ENCODE results near the gene MYH11. TPM values are rescaled to one million over a fixed set of nuclear protein-coding genes. Genes with fewer than 3 reads are reported as not detected.

MYH11 gene
- 11.3 TPM for total RNA-seq

GRCh38 chr16:15856901-15857698 lies at the start of gene MYH11:
Gene MYH11 (minus strand): TSS chr16:15857028. CDS start chr16:15838252, 18,776 bp downstream.

GRCh38 chr16:15888072-15888976 lies 31.5 kb upstream of the MYH11 start, which contains the start of gene CEP20:
Gene CEP20 (minus strand): TSS chr16:15888603. CDS start chr16:15888585, 18 bp downstream.

Small RNAs within 50 kb of the gene (small RNA-seq; reads per million reads assigned to genes)
- gene RNU6-213P (ENCODE audit: low replicate concordance): not detected

Other genes with a start within 250 kb of the MYH11 start
- 36.1 TPM for gene MARF1, start 213.9 kb downstream of the MYH11 start, total RNA-seq
- 27.0 TPM for gene NDE1, start 206.8 kb downstream of the MYH11 start, total RNA-seq
- 34.0 TPM for gene CEP20, start 31.6 kb upstream of the MYH11 start, total RNA-seq
- gene ABCC1, start 92.6 kb upstream of the MYH11 start, total RNA-seq: 40.8 TPM